ENCODE measurements around the gene LILRA2.

The LILRA2 gene

DNA sequence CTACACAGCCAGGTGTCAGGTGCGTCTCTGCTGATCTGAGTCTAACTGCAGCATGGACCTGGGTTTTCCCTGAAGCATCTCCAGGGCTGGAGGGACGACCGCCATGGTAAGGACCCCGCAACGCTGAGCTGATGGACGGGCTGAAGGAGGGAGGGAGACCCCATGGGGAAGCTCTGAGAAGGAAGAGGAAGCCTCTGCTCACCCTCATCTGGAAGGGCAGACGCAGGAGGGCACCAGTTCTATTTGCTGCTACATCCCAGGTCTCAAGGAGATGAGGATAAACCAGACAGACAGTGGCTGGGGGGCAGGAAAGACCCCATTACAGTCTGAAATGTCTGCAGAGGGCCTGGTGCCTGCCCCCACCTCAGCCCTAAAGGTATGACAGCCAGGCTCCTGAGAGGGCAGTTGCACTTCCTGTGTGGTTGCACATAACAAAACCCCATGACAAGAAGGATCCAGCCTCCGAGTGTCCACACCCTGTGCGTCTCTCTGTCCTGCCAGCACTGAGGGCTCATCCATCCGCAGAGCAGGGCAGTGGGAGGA lies at the start of gene LILRA2:
TSS of gene LILRA2 (plus strand) at position 461 of the 543 bp plus-strand sequence. CDS start 89 bp downstream, outside the sequence.
- H3K4me3 ChIP-seq (replicated peaks in 1 of 2; ENCODE audit: low read depth in 2 of 2, low read length in 2 of 2): no peak within 1 kb of the TSS
- TF ChIP-seq, protein P1, sequence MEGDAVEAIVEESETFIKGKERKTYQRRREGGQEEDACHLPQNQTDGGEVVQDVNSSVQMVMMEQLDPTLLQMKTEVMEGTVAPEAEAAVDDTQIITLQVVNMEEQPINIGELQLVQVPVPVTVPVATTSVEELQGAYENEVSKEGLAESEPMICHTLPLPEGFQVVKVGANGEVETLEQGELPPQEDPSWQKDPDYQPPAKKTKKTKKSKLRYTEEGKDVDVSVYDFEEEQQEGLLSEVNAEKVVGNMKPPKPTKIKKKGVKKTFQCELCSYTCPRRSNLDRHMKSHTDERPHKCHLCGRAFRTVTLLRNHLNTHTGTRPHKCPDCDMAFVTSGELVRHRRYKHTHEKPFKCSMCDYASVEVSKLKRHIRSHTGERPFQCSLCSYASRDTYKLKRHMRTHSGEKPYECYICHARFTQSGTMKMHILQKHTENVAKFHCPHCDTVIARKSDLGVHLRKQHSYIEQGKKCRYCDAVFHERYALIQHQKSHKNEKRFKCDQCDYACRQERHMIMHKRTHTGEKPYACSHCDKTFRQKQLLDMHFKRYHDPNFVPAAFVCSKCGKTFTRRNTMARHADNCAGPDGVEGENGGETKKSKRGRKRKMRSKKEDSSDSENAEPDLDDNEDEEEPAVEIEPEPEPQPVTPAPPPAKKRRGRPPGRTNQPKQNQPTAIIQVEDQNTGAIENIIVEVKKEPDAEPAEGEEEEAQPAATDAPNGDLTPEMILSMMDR (IDR thresholded peaks at IDR 0.05; ENCODE audit: low read depth, low read length): no peak
- DNase-seq (ENCODE audit: low read depth in 2 of 2): no peak

- no peak overlapping the region for H3K4me3 ChIP-seq (replicated peaks in 1 of 2; ENCODE audit: low read depth in 2 of 2, low read length in 2 of 2)
- DNase-seq (ENCODE audit: low read depth in 2 of 2): no peak
- TF ChIP-seq, protein P1 (IDR thresholded peaks at IDR 0.05; ENCODE audit: low read depth, low read length): no peak
These were observed 48.0 kb upstream of the LILRA2 start for GRCh38 chr19:54525636-54526035.

- TF ChIP-seq, protein P1 (IDR thresholded peaks at IDR 0.05; ENCODE audit: low read depth, low read length): no peak
- DNase-seq (ENCODE audit: low read depth in 2 of 2): no peak
These were observed 46.6 kb upstream of the LILRA2 start for GRCh38 chr19:54526972-54527371.

GRCh38 chr19:54530866-54531265 lies 42.7 kb upstream of the LILRA2 start:
- no peak for DNase-seq (ENCODE audit: low read depth in 2 of 2)

More at GRCh38 chr19:54526972-54527371, 46.6 kb upstream of the LILRA2 start:
- H3K4me3 ChIP-seq (replicated peaks in 1 of 2; ENCODE audit: low read depth in 2 of 2, low read length in 2 of 2): no peak overlapping the region

GRCh38 chr19:54532528-54532927 lies 41.1 kb upstream of the LILRA2 start:
- TF ChIP-seq, protein P1 (IDR thresholded peaks at IDR 0.05; ENCODE audit: low read depth, low read length): no peak
- DNase-seq (ENCODE audit: low read depth in 2 of 2): no peak
- H3K4me3 ChIP-seq (replicated peaks in 1 of 2; ENCODE audit: low read depth in 2 of 2, low read length in 2 of 2): no peak overlapping the region

More at GRCh38 chr19:54530866-54531265, 42.7 kb upstream of the LILRA2 start:
- H3K4me3 ChIP-seq (replicated peaks in 1 of 2; ENCODE audit: low read depth in 2 of 2, low read length in 2 of 2): no peak overlapping the region
- TF ChIP-seq, protein P1 (IDR thresholded peaks at IDR 0.05; ENCODE audit: low read depth, low read length): no peak

- no peak overlapping the region for H3K4me3 ChIP-seq (replicated peaks in 1 of 2; ENCODE audit: low read depth in 2 of 2, low read length in 2 of 2)
- no peak for DNase-seq (ENCODE audit: low read depth in 2 of 2)
- TF ChIP-seq, protein P1 (IDR thresholded peaks at IDR 0.05; ENCODE audit: low read depth, low read length): no peak
These were observed 40.1 kb upstream of the LILRA2 start for GRCh38 chr19:54533476-54533875.

GRCh38 chr19:54534156-54534555 lies 39.4 kb upstream of the LILRA2 start:
- H3K4me3 ChIP-seq (replicated peaks in 1 of 2; ENCODE audit: low read depth in 2 of 2, low read length in 2 of 2): no peak overlapping the region
- TF ChIP-seq, protein P1 (IDR thresholded peaks at IDR 0.05; ENCODE audit: low read depth, low read length): no peak
- DNase-seq (ENCODE audit: low read depth in 2 of 2): no peak
